HCT116 (cell line): ENCODE measurements around the gene SYTL5.

ENCODE experiments used
- EZH2 ChIP-seq: fragments of 200-600 bp; sonication (generic); IDR thresholded peaks from 2 replicates; pipeline ENCODE4 v1.6.1; 2017; ENCODE audit warnings: antibody characterized with exemption, mixed run types
- POLR2A ChIP-seq: IDR thresholded peaks from 2 replicates; pipeline ENCODE4 v1.7.0; 2011; ENCODE audit warnings: borderline replicate concordance; ENCODE audit not compliant: insufficient read depth, insufficient read length; ENCODE audit errors: extremely low read depth
- POLR2AphosphoS5 ChIP-seq: IDR thresholded peaks from 2 replicates; pipeline ENCODE4 v1.6.1; 2011; ENCODE audit warnings: mild to moderate bottlenecking, low read depth, low read length, moderate library complexity
- TF ChIP-seq, protein P1 (sequence below), 3 experiments: fragments of 200-600 bp in 1 of 3; sonication (generic) in 1 of 3; IDR thresholded peaks in 2 of 3; conservative IDR thresholded peaks in 1 of 3; 2 replicates each; pipeline ENCODE4 v1.5.1; 2012 to 2017; ENCODE audit warnings: low read depth in 2 of 3, low read length in 2 of 3, antibody characterized with exemption in 1 of 3, borderline replicate concordance in 1 of 3, control low read depth in 1 of 3, mild to moderate bottlenecking in 1 of 3, mixed read lengths in 1 of 3, mixed run types in 1 of 3, moderate library complexity in 1 of 3; ENCODE audit not compliant: insufficient read depth in 1 of 3

DNA sequence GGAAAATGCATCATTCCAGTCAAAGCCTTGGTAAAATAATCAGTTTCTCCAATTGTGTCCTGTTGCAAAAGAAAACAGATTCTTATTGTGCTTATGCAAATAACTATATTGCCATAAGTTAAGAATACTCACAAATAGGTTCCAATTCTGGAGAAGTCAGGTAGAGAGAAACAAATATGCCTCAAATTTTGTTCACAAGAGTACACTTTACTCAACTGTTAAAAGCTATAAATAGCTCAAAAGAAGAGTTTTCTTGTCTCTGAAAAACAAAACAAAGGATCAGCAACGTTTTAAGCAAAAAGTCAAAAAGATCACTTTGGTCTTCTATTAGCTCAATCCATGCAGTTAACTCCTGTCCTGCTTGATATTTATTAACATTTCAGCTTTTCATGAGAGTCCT lies 21.9 kb downstream of the SYTL5 start:
- TF ChIP-seq, protein P1, sequence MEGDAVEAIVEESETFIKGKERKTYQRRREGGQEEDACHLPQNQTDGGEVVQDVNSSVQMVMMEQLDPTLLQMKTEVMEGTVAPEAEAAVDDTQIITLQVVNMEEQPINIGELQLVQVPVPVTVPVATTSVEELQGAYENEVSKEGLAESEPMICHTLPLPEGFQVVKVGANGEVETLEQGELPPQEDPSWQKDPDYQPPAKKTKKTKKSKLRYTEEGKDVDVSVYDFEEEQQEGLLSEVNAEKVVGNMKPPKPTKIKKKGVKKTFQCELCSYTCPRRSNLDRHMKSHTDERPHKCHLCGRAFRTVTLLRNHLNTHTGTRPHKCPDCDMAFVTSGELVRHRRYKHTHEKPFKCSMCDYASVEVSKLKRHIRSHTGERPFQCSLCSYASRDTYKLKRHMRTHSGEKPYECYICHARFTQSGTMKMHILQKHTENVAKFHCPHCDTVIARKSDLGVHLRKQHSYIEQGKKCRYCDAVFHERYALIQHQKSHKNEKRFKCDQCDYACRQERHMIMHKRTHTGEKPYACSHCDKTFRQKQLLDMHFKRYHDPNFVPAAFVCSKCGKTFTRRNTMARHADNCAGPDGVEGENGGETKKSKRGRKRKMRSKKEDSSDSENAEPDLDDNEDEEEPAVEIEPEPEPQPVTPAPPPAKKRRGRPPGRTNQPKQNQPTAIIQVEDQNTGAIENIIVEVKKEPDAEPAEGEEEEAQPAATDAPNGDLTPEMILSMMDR (IDR thresholded peaks at IDR 0.05 in 2 of 3, conservative IDR thresholded peaks at IDR 0.05 in 1 of 3; ENCODE audit: borderline replicate concordance in 1 of 3, insufficient read depth in 1 of 3, low read depth in 2 of 3, low read length in 2 of 3), result no peak
- TF ChIP-seq POLR2A (no peak), POLR2AphosphoS5 (no peak), EZH2 (no peak)
